ENCODE results near the gene LARGE1.

DNA sequence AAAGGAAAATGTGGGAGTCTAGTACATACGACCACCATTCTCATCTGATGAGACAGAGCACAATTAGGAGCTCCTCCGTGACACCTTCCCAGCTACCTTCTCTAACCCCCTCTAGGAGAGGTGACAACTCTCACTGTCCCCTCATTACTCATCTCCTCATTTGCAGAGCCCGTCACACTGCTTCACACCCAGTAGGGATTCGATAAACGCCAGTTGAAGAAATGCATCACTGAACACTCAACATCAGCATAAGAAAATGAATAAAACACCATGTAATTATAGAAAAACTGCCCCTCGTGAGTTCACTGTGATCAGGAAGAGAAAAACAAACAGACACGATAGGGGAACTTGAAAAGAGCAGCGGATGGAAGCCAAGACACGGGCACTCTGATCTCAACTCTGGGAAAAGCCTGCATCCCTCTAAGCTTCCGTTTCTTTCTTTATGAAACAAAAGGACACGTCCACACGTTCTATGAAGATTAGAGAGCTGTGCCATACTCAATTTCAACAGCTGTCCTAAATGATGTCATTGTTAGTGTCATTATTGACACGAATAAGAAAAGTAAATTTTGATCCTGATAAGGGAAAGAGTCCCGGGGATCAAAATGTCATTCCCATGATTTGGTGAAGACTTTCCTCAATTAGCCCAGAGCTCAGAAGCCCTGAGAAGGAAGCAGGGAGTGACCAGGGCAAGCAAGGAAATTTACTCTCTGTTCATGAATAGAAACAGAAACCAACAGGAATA lies 356.9 kb downstream of the LARGE1 start:
- TF ChIP-seq, protein P1, sequence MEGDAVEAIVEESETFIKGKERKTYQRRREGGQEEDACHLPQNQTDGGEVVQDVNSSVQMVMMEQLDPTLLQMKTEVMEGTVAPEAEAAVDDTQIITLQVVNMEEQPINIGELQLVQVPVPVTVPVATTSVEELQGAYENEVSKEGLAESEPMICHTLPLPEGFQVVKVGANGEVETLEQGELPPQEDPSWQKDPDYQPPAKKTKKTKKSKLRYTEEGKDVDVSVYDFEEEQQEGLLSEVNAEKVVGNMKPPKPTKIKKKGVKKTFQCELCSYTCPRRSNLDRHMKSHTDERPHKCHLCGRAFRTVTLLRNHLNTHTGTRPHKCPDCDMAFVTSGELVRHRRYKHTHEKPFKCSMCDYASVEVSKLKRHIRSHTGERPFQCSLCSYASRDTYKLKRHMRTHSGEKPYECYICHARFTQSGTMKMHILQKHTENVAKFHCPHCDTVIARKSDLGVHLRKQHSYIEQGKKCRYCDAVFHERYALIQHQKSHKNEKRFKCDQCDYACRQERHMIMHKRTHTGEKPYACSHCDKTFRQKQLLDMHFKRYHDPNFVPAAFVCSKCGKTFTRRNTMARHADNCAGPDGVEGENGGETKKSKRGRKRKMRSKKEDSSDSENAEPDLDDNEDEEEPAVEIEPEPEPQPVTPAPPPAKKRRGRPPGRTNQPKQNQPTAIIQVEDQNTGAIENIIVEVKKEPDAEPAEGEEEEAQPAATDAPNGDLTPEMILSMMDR (IDR thresholded peaks at IDR 0.05): no peak
- TF ChIP-seq POLR2AphosphoS5 (IDR thresholded peaks at IDR 0.05; ENCODE audit: low read depth, low read length) (no peak), SIN3A (IDR thresholded peaks at IDR 0.05; ENCODE audit: borderline replicate concordance, insufficient read depth, low read depth, low read length) (no peak)
- TF ChIP-seq, protein P2, sequence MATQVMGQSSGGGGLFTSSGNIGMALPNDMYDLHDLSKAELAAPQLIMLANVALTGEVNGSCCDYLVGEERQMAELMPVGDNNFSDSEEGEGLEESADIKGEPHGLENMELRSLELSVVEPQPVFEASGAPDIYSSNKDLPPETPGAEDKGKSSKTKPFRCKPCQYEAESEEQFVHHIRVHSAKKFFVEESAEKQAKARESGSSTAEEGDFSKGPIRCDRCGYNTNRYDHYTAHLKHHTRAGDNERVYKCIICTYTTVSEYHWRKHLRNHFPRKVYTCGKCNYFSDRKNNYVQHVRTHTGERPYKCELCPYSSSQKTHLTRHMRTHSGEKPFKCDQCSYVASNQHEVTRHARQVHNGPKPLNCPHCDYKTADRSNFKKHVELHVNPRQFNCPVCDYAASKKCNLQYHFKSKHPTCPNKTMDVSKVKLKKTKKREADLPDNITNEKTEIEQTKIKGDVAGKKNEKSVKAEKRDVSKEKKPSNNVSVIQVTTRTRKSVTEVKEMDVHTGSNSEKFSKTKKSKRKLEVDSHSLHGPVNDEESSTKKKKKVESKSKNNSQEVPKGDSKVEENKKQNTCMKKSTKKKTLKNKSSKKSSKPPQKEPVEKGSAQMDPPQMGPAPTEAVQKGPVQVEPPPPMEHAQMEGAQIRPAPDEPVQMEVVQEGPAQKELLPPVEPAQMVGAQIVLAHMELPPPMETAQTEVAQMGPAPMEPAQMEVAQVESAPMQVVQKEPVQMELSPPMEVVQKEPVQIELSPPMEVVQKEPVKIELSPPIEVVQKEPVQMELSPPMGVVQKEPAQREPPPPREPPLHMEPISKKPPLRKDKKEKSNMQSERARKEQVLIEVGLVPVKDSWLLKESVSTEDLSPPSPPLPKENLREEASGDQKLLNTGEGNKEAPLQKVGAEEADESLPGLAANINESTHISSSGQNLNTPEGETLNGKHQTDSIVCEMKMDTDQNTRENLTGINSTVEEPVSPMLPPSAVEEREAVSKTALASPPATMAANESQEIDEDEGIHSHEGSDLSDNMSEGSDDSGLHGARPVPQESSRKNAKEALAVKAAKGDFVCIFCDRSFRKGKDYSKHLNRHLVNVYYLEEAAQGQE (IDR thresholded peaks at IDR 0.05; ENCODE audit: insufficient read depth in 1 of 2, low read depth in 2 of 2, low read length in 1 of 2): no peak

Data from Panc1 (cell line).